ENCODE measurements around the gene IDE. TPM values are rescaled to one million over a fixed set of nuclear protein-coding genes. Genes with fewer than 3 reads are reported as not detected.

IDE gene
- total RNA-seq: 19.6 and 24.8 TPM in 2 replicates

DNA sequence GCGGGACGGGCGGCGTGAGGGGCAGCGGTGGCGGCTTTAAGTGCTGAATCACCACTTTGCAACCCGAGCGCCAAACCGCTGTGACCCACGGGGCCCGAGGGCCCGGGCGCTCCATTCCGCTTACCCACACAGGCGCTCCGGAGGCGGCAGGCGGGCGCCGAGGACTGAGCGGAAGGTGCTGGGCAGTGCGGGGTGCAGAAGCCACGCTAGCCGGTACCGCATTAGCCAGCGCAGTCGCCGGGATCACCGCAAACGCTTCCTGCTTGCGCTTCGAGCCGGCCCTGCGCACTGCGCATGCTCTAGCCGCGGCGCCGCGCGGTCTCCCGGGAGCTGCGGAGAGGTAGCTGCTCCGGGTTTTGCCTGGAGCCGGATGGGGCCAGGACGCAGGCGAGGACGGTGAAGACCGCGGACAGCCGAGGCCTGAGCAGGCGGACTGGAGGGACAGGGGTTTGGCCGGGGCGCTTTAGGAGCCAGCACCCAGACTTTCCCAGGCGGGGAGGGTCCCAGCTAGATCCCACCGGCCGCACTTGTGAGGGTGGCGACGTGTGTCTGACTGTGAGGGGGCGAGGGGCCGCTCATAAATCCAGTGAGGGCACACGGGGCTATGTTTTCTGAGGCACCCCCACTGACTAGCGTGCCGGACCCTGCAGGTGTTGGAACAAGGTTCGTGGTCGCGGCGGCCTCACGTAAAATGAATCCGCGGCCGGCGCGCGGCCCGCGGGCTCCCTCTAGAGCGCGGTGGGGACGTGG is at the start of gene IDE:
Gene IDE, minus strand, starts transcription at position 296 of the 750 bp plus-strand sequence. Its CDS starts 74 bp downstream, at position 222.
- TF ChIP-seq, protein P1, sequence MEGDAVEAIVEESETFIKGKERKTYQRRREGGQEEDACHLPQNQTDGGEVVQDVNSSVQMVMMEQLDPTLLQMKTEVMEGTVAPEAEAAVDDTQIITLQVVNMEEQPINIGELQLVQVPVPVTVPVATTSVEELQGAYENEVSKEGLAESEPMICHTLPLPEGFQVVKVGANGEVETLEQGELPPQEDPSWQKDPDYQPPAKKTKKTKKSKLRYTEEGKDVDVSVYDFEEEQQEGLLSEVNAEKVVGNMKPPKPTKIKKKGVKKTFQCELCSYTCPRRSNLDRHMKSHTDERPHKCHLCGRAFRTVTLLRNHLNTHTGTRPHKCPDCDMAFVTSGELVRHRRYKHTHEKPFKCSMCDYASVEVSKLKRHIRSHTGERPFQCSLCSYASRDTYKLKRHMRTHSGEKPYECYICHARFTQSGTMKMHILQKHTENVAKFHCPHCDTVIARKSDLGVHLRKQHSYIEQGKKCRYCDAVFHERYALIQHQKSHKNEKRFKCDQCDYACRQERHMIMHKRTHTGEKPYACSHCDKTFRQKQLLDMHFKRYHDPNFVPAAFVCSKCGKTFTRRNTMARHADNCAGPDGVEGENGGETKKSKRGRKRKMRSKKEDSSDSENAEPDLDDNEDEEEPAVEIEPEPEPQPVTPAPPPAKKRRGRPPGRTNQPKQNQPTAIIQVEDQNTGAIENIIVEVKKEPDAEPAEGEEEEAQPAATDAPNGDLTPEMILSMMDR (conservative IDR thresholded peaks at IDR 0.05; ENCODE audit: low read depth, low read length): peak; percentile 79
- peak within 1 kb of the TSS; percentile 90 for H3K4me3 ChIP-seq (ENCODE audit: low read depth, low read length)
- no peak for DNase-seq (ENCODE audit: low read depth)

DNA sequence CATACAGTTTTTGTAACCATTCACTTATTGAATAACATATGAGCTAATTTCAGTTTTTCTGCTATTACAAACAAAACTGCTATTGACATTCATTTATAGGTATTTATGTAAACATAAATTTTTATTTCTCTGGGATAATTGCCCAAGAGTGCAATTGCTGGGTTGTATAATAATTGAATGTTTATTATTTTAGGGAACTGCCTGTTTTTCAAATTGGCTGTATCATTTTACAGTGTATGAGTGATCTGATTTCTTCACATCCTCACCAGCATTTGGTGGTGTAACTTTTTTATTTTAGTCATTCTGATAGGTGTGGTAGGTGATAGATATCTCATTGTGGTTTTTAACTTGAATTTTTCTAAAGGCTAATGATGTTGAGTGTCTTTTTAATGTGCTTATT is 45.5 kb upstream of the IDE start:
- no peak overlapping the region for H3K4me3 ChIP-seq (ENCODE audit: low read depth, low read length)
- DNase-seq (ENCODE audit: low read depth): no peak
- TF ChIP-seq, protein P1 (conservative IDR thresholded peaks at IDR 0.05; ENCODE audit: low read depth, low read length): no peak

DNA sequence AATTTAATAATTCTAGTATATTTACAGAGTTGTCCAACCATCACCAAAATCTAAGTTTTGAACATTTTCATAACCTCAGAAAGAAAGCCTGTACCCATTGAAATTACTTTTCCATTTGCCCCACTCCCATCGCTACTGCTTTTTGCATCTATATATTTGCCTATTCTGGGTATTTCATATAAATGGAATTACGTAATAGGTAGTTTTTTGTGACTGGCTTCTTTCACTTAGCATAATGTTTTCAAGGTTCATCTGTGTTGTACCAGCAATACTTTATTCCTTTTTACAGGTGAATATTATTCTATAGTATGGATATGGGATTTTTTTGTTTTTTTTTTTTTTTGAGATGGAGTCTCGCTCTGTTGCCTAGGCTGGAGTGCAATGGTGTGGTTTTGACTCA is 41.6 kb upstream of the IDE start:
- no peak overlapping the region for H3K4me3 ChIP-seq (ENCODE audit: low read depth, low read length)
- DNase-seq (ENCODE audit: low read depth): no peak
- TF ChIP-seq, protein P1 (conservative IDR thresholded peaks at IDR 0.05; ENCODE audit: low read depth, low read length): no peak

DNA sequence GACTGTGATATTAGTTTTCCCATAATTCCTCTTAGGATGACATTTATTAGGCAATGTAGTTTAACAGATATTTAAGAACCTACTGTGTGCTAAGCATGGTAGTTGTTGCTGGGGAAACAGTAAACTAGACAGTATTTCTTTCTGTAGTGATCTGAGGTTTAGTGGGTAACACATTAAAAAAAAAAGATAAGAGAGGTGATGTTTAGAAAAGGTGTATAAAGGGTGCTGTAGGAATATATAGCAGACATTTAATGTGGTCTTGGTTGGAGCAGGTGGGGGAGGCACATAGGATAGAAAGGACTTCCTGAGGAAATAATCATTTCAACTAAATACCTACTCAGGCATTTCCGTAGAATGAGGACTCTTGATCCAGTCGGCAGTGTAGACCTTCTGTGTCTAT is 30.9 kb upstream of the IDE start:
- H3K4me3 ChIP-seq (ENCODE audit: low read depth, low read length): no peak overlapping the region
- TF ChIP-seq, protein P1 (conservative IDR thresholded peaks at IDR 0.05; ENCODE audit: low read depth, low read length): no peak
- no peak for DNase-seq (ENCODE audit: low read depth)

DNA sequence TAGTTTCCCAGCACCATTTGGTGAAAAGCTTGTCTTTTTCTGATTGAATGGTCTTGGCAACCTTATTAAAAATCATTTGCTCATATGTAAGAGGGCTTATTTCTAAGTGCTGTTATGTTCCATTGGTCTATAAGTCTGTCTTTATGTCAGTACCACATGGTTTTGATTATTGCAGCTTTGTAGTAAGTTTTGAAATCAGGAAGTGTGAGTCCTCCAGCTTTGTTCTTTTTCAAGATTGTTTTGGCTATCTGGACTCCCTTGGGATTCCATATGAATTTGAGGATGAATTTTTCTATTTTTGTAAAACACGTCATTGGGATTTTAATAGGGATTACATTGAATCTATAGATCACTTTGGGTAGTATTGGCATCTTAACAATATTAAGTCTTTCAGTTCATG is 24.4 kb upstream of the IDE start:
- TF ChIP-seq, protein P1 (conservative IDR thresholded peaks at IDR 0.05; ENCODE audit: low read depth, low read length): no peak
- no peak for DNase-seq (ENCODE audit: low read depth)
- no peak overlapping the region for H3K4me3 ChIP-seq (ENCODE audit: low read depth, low read length)

DNA sequence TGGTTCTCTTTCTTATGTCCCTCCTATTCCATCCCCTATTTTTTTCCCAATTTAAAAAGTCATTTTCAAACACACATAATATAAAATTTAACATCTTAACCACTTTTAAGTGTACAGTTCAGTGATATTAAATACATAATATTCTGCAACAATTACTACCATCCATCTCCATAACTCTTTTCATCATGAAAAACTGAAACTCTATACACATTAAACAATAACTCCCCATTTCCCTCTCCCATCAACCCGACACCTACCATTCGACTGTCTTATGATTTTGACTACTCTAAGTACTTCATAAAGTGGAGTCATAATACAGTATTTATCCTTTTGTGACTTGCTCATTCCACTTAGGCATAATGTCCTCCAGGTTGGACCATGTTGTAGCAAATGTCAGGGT is 21.6 kb upstream of the IDE start:
- TF ChIP-seq, protein P1 (conservative IDR thresholded peaks at IDR 0.05; ENCODE audit: low read depth, low read length): no peak
- no peak for DNase-seq (ENCODE audit: low read depth)

More for the DNA sequence above, 21.6 kb upstream of the IDE start:
- H3K4me3 ChIP-seq (ENCODE audit: low read depth, low read length): no peak overlapping the region

Data from epithelial cell of proximal tubule (primary cell).